GM19468 (cell line): Measurements from ENCODE around the gene GPR160.

Experiments used
- ATAC-seq: cut with Tn5 transposase; IDR thresholded peaks from one replicate; pipeline ENCODE4 v1.9.1; 2021; ENCODE audit warnings: mild to moderate bottlenecking, moderate library complexity, moderate number of reproducible peaks; ENCODE audit not compliant: unreplicated experiment; ENCODE audit errors: extremely low read depth

The GPR160 gene

DNA sequence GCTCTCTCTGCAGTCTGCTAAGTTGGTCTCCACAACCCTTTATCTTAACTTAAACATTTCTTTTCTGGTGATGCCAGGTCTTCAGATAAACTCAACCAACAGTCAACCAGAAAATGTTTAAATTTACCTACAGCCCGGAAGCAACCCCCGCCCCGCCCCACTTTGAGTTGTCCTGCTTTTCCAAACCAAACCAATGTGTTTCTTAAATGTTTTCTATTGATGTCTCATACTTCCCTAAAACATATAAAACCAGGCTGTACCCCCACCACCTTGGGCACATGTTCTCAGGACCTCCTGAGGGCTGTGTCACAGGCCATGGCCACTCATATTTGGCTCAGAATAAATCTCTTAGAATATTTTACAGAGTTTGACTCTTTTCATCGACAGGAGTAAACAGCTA lies 13.2 kb upstream of the GPR160 start:
- no peak for ATAC-seq

DNA sequence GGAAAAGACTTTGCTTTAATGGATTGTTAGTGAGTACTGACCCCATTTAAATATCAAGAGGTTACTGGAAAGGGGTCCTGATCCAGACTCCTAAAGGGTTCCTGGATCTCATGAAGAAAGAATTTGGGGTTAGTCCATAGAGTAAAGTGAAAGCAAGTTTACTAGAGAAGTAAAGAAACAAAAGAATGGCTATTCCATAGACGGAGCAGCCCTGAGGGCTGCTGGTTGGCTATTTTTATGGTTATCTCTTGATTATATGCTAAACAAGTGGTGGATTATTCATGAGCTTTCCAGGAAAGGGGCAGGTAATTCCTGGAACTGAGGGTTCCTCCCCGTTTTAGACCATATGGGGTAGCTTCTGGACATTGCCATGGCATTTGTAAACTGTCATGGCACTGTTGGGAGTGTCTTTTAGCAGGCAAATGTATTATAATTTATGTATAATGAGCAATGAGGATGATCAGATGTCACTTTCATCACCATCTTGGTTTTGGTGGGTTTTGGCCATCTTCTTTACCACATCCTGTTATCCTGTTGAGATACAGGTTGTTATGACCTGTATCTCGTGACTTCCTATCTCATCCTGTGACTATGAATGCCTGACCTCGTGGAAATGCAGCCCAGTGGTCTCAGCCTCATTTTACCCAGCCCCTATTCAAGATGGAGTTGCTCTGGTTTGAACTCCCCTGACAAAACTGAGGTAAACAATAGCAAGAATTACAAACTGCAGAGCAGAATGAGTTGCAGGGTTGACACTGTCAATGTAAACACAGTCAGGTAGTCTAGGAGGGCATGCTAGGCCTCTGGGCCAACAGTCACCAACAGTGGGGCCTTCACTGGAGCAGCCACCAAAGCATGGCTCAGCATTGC lies 10.3 kb upstream of the GPR160 start:
- ATAC-seq = no peak

DNA sequence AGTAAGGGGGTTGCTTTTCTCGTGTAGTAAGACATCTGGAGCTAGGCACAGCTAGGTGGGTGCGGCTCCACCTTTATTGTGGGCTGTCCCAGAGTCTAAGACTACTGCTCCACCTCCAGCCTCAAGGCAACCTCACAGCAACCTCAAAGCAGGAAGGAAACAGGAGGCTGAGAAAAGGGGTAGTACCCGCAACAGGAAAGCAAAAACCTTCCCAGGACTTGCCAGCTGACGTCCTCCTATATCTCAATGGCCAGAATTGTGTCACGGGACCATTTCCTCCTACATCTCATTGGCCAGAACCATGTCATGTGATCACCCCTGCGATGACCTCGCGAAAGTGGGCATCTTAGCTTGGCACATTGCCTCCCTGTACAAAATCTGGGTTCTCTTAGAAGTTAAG lies 4.3 kb upstream of the GPR160 start:
- no peak for ATAC-seq

DNA sequence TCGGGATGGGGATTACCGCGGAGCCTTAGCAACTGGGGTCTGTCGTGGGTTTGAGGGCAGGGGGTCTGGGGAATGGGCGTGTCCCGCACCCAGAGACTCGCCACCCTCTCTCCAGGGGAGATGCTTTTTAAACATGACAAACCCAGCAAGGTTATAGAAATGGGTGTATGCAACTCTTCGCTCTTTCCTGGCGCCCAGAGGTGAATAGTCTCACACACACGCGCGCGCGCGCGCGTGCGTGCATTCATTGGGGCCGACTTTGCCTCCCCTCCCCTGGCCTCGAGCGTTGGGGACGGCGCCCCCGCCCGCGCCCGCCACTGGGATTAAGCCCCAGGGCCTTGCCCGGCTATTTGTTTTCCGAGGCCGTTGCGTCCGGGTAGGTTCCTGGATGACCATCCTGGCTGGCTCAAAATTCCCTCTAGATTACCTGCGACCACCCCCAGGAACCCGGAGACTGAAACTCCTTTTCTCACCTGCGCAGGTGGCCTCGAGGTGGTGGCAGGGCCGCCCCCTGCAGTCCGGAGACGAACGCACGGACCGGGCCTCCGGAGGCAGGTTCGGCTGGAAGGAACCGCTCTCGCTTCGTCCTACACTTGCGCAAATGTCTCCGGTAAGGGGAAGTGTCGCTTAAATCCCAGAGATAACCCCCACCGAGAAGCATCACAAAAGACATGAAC lies 777 bp downstream of the GPR160 start:
- ATAC-seq = no peak

DNA sequence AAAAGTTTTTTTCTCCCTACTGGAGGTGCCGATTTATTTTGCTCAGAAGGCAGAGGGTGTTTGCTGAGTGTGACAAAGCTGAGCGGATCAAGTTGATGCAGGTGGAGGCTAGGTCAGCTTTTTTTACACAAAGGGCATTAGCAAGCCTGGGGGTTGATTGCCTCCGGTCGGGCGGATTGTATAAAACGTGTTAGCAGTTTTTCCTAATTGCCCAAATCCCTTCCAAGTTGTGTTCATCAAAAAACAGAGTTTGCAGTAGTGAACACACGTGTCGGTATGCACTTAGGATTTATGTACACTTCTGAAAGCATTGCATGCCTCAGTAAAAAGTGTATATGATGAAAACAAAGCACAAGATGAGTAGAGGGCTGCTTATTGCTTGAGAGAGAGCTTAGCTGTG lies 2.6 kb downstream of the GPR160 start:
- no peak for ATAC-seq

DNA sequence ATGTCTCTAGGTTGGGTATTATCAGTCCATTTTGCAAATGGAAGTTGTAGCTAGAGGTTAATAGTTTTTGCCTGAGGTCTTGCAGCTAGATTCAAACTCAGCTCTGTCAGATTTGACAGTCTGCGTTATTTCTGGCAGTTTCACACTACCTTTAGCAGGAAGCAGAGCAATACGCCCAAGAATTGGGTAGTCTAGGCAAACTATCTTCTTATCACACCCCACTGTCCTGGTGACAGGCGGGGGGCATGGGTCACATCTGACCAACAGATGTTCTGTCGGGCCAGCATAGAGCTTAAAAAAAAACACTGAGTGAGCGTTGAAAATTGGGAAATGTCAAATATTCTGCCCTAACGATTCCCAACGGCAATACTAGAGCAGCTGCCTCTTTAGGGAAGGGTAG lies 5.7 kb downstream of the GPR160 start:
- ATAC-seq = no peak

DNA sequence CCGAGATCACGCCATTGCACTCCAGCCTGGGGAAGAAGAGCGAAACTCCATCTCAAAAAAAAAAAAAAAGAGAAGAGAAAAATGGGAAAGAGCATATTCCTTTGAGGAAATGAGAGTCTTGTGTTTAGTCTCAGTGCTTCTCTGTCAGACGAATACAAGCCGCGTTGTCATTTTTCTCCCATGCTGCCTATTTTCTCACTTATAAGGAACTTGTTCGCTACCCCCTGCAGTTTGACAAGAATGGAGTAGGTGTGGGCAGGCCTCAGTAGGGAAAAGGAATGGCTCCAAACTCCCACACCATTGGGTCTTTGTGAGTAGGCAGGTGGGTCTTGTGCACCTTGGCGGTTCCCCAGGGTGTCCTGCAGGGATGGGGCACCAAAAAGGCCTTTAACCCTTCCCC lies 6.5 kb downstream of the GPR160 start:
- no peak for ATAC-seq

DNA sequence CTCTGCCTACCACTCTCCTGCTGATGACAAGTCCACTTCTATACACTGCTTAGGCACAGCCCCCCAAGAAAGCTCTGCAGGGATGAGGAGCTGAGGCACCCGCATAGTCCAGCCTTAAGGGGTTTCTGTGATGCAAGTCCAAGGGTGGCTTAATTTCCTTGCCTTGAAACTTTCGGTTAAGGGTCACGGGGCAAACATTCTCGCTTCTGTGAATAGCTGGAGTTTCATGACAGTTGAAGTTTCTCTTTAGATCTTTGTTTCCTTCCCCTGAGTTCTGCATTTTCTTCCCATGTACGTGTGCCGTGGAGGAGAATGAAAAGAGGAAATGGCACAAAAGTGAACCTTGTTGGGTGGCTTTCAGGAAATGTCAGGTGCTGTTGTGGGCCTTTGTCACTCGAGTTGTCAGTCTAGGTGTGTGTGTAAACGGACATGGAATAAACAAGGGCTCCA lies 7.0 kb downstream of the GPR160 start:
- ATAC-seq = peak; percentile 89

DNA sequence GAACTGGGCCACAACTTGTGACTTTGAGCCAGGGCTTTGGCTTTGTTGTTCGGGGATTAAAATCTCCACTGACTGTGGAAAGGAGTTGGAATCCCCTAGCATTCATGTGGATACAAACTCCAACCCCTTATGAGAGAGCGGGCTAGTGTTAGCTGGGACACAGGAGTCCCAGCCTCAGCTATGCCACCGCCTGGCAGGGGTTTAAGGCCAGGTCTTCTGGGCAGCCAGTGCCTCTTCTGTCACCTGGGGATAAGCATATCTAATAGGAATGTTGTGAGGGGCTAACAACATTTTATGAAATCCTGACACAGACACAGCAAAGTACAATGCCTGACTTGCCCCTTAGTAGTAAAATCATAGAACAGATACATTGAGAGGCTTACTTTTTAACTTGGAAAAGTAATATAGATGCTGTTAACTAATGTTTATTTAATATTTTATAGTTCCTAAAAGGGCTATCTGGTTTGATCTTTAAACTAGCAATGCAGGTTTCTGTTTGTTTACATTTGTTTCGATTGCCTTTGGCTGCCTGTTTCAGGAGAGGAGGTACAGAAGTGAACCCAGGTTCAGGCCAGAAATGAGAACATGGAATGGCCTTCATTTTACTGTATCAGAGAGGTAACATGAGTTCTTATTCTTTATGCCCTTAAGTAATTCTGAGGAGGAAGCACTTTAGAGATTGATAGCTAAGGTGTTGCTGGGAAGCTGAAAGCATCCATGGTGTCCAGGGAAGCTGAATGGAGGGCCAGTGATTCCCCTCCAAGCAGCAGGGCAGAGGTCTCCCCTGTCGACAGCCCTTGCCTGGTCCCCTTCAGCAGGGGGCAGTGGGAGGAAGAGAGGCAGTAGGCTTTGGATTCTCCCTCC lies 8.7 kb downstream of the GPR160 start:
- no peak for ATAC-seq

DNA sequence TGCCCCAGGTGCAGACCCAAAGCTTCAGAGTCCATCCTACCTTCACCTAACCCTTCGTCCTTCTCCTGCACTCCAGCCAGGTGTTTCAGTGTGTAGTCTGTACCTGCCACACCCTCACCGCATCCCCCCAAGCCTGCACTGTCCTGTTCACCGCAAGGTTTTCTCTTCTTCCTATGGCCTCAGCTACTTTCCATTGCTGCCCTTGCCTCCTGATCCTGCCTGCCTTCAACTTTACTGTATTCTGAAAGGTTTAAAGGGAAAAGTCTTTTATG lies 9.3 kb downstream of the GPR160 start:
- ATAC-seq = no peak

DNA sequence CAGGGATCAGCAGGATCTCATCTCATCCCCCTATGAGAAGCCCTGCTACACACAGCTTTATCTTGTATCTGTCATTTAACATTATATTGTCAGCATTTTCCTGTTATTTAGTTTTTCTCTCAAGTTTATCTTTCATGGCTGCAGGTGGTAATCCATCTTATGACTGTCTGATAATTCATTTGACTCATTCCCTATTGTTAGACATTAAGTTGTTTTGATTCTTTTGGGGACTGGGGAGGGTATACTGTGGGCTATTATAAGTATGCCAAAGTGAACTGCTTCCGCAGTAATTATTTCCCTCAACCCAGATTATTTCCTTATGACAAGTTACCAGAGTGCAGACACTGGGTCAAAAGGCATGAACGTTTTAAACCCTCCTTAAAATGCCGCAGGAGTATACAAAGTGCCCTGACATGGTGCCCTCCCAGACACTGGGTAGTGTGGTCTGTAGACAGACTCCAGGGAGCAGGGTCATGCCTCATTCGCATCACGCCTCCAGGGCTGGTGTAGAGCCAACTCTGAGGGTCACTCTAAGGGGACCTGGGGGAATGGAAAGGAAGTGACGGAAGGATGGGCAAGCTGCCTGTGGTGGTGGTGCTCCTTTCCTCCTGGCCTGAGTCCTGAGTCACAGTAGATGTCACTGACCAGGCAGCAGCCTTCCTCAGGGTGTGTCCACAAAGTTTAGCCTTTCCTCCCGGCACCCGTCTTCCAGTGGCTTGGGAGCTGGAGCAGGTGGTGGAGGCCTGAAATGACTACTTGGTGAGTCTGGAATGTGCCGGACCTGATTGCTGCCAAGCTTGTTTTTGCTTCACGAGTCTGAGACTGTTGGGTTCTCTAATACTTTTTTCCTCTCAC lies 11.6 kb downstream of the GPR160 start:
- no peak for ATAC-seq

DNA sequence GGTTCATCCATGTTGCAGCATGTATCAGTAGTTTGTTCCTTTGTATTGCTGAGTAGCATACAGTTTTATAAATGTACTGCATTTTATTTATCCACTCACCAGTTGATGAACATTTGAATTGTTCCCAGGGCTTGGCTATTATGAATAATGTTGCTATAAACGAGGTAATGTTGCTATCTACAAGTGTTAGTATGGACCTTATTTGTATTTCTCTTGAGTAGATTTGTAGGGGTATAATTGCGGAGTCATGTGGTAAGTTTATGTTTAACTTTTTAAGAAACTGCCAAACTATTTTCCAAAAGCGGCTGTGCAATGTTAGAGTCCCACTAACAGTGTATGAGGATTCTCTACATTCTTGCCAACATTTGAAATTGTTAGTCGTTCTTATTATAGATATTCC lies 13.0 kb downstream of the GPR160 start:
- no peak for ATAC-seq

DNA sequence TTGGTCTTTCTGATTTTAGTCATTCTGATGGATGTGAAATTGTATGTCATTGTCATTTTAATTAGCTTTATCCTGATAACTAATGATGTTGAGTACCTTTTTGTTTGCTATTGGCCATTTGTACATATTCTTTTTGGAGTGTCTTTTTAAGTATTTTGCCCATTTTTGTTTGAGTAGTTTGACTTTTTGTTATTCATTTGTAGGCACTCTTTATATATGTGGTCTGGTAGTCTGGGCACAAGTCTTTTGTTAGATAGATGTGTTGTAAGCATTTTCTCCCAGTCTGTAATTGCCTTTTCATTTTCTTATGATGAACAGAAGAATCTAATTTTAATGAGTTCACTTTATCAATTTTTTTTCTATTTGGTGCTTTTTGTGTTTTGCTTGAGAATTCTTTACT lies 14.6 kb downstream of the GPR160 start:
- no peak for ATAC-seq

DNA sequence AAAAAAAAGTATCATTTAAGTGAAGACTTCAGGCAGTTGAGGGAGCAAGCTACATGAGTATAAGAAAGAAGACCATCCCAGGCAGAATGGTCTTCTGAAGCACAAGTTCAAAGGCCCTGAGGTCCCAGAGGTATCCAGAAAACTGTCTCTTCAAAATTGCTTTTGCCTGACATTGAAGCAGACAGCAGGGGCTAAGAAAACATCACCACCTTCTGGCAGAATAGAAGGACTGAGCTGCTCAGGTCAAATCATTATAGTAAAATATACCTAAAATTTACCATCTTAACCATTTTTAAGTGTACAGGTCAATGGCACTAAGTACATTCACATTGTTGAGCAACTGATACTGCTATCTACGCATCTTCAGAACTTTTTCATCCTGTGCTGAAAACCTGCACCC lies 16.4 kb downstream of the GPR160 start:
- ATAC-seq = no peak

DNA sequence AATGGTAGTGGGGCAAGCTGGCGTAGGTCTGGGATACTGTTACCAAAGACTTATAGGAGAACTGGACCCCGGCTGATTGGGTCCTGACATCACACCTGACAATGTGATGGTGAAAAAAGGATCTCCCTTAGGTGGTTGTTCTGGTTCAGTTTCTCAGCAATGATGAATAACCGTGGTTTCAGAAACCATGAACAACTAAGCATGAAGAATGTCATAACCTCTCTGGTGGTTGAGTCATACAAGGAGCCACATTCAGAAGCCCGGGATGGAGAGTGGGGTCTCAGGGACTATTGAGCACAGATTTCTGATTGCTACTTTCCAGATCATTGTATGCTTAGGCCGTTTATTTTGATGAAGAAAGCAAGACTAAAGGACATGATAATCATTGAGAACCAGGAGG lies 17.4 kb downstream of the GPR160 start:
- peak; percentile 44 for ATAC-seq

DNA sequence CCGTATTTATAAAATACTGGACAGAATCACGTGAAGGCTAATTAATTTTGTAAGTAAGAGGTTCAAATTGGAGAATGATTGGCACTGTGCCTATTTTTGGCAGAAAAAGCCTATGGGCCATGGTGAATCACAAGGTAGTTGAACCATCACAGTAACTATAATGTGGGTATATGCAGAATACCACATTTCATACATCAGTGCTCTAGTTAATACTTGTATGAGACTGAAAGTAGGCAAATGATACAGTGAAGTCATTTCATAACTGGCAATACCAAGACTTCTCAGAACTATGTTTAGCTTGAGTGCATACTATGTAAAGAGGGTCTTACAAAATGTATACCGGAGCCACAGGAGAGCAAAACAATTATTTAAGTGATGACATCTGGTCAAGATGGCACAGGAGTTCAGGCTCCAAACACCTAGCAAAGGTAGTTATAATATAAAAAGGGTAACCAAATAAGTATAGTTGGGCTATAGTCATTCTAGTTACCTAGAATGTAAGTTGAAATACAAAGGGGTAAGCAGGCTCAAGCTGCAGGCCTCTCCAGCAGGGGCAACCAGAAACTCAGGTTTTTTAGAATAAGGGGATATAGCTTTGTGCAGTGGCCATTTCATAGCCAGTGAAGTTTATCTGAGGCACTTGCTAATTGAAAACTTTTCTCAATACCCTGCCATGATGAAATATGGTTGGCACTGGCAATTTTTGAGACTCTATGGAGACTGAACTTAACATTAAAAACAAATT lies 19.1 kb downstream of the GPR160 start:
- peak; percentile 95 for ATAC-seq

DNA sequence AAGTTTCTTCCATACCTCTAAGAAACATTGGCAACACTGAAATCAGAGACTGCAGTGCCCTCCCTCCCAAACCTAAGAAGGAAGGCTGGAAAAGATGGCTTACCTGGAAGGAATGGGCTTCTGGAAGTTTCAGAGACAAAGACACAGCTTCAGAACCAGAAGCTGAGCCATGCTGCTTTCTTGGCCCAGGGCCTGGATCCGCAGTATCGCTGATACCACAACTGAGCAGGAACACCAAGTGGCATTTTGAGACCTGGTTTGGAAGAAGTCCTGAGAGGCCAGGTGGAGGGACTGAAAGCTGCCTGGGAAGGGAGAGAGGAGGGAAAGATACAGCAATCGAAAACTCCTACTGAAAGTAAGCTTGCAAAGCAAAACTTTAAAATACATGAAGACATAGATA lies 19.8 kb downstream of the GPR160 start:
- ATAC-seq = no peak

DNA sequence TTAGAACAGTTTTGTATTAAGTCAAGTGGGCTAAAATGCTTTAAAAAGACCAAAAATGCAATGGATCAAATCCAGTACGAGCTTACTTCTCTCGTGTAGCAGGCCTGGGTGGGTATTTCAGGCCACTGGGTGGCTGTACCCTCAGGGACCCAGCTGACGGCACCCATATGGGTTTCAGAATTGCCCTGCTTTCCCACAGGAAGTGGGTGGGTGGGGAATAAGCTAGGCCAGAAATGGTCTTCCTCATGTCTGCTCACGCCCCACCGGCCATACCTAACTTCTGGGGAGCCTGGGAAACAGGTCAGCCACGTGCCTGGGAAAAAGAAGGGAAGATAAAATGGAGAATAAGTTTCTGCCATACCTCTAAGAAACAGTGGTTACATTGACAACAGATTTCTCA lies 20.3 kb downstream of the GPR160 start:
- ATAC-seq = no peak

DNA sequence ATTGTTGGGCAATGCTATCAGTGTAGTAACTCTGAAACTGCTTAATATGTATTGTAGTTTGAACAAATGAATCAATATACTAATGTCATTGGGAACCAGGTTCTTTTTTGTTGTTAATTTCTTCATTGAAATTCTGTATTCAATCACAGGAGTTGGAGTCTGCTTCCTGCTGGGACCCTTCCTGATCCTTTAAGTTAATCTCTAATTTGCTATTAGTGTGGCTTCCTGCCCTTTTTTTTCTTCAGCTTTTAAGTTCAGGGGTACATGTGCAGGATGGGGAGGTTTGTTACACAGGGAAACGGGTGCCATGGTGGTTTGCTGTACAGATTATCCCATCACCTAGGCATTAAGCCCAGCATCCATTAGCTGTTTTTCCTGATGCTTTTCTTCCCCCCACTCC lies 21.7 kb downstream of the GPR160 start:
- ATAC-seq = no peak
